Activated gamma-delta T cell treated with Interleukin-2 at 50 U/mL for 16 hours (primary cell): Measurements from ENCODE around the gene TMEM269.
"Not testable (repeated sequence)": the region's sequence is repeated elsewhere in the genome, so short reads cannot be mapped to it uniquely, and the experiment has no call there.

Experiments
- DNase-seq: peaks from one replicate; pipeline ENCODE4 v3.0.0-alpha.2; 2020

Gene TMEM269

GRCh38 chr1:42748461-42749410 lies 36.1 kb upstream of the TMEM269 start:
- no peak for DNase-seq

GRCh38 chr1:42750041-42750440 lies 34.8 kb upstream of the TMEM269 start:
- DNase-seq, result no peak

GRCh38 chr1:42751511-42752070 lies 33.2 kb upstream of the TMEM269 start:
- not testable (repeated sequence) for DNase-seq

GRCh38 chr1:42752284-42752683 lies 32.5 kb upstream of the TMEM269 start:
- DNase-seq, result no peak

- no peak for DNase-seq
Measured at GRCh38 chr1:42753070-42753469, 31.7 kb upstream of the TMEM269 start.

GRCh38 chr1:42756956-42757891 lies 27.6 kb upstream of the TMEM269 start:
- no peak for DNase-seq

GRCh38 chr1:42757892-42758275 lies 26.9 kb upstream of the TMEM269 start:
- no peak for DNase-seq

GRCh38 chr1:42758641-42759040 lies 26.1 kb upstream of the TMEM269 start:
- no peak for DNase-seq

- no peak for DNase-seq
Measured at GRCh38 chr1:42759114-42759513, 25.7 kb upstream of the TMEM269 start.

GRCh38 chr1:42761567-42761966 lies 23.2 kb upstream of the TMEM269 start:
- DNase-seq, result no peak

- DNase-seq, result no peak
Measured at GRCh38 chr1:42762269-42762668, 22.5 kb upstream of the TMEM269 start.

- DNase-seq, result no peak
Measured at GRCh38 chr1:42765269-42765668, 19.5 kb upstream of the TMEM269 start.

GRCh38 chr1:42765832-42766740 lies 18.7 kb upstream of the TMEM269 start:
- DNase-seq, result peak; percentile 29

- DNase-seq, result peak; percentile 99
Measured at GRCh38 chr1:42766741-42767509, 17.9 kb upstream of the TMEM269 start, which contains the start of the genes C1orf50 and P3H1. TSS of gene C1orf50 (plus strand) at chr1:42767249. CDS start at chr1:42767312, 63 bp downstream. TSS of gene P3H1 (minus strand) at chr1:42767028. CDS start at chr1:42766971, 57 bp downstream.

- no peak for DNase-seq
Measured at GRCh38 chr1:42767510-42768000, 17.2 kb upstream of the TMEM269 start.

- no peak for DNase-seq
Measured at GRCh38 chr1:42768172-42768571, 16.6 kb upstream of the TMEM269 start.

GRCh38 chr1:42769811-42770210 lies 15.0 kb upstream of the TMEM269 start:
- DNase-seq, result no peak

GRCh38 chr1:42773420-42773819 lies 11.4 kb upstream of the TMEM269 start:
- no peak for DNase-seq

- DNase-seq, result no peak
Measured at GRCh38 chr1:42774928-42775526, 9.8 kb upstream of the TMEM269 start.

GRCh38 chr1:42776502-42776901 lies 8.3 kb upstream of the TMEM269 start:
- DNase-seq, result no peak
